SIG-M5 treated with dmso at 0.1 percent for 504 hours (cell line): ENCODE measurements around the gene KCNIP4.

ENCODE experiments used
- DNase-seq: peaks from one replicate; lab custom pipeline; 2025; ENCODE audit not compliant: unreplicated experiment; lab: John Stamatoyannopoulos, UW

The KCNIP4 gene

GRCh38 chr4:21901831-21902230 lies 46.7 kb downstream of the KCNIP4 start:
- DNase-seq, result no peak

DNA sequence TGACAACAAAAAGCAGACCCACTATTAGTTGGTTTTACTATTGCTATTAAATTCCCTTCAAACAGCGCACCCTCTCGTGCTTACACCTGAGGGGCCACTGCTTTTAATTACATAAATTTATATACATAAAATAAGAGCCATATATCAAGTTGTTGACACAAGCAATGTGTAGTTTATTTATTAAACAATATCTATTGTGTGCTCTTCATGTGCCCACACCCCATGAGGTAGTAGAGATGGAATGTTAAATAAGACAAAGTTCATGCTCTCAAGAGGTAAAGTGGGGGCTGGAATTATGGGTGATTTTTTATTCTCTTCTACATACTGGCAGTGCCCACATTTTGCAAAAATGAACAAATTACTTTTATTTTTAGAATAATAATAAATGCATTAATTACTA lies 47.3 kb downstream of the KCNIP4 start:
- no peak for DNase-seq

DNA sequence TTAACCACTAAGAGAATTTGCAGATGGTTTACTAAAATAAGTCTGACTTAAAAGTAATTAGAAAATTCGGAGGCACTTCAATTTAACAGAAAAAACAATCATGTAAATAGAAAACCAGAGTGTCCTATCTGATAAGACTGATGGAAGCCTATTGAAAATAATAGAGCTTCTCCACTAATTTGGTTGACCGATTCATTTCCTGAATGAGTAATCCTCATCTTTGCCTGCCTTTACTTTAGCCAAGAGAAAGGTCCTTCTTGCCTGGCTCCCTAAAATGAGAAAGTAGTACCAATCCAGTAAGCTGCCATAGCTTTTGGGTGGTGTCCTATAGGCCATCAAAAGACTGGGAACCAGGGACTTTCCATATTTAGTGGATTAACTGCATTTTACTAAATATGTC lies 48.4 kb downstream of the KCNIP4 start:
- DNase-seq, result no peak

DNA sequence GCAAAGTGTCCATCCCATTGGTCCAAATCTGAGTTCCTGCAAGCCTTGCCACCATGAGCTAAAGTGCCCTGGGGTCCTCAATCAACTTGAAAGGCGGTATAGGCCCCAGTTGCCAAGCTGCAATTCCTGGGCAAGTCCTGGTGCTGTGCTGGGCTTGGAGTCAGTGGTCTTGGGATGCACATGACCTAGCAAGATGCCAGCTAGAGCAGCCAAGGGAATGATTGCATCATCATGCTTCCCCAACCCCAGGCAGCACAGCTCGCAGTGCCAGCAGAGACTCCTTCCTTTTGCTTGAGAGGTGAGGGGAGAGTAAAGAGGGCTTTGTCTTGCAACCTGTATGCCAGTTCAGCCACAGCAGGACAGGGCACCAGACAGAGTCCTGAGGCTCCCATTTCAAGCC lies 50.5 kb downstream of the KCNIP4 start:
- DNase-seq, result no peak

GRCh38 chr4:21896767-21897166 lies 51.8 kb downstream of the KCNIP4 start:
- no peak for DNase-seq

DNA sequence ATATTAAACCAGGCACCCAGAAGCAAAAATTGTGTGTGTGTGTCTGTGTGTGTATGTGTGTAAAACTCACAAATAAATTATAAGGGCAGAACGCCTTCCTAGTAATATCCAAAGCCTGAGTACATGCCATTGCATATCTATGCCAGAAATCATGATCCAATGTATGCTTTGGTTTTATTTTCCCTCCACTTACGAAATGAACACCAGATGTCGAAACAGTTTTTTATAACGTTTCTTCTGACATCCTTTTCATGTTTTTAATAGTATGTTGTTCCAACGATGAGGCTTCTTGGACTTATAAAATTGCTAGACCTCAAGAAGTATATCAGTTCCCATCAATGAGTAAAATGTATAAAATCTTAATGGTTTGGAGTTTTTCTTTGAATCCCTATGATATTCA lies 55.4 kb downstream of the KCNIP4 start:
- DNase-seq, result no peak

DNA sequence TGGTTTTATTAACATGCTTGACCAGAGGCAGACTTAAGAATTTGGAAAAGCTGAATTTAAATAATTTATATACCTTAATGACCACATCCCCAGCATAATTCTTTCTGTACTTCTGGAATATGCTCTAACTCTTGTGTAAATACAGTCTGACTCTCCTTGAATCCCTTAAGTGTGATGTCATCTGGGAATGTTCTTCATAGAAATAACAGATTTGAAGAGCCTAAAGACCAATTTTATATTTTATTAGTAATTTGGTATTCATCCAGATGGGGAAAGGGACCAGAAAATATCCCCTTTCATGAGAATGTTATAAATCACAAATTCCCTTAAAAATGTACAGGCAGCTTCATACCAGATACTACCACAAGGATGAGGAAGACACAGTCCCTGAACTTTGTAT lies 58.3 kb downstream of the KCNIP4 start:
- no peak for DNase-seq

DNA sequence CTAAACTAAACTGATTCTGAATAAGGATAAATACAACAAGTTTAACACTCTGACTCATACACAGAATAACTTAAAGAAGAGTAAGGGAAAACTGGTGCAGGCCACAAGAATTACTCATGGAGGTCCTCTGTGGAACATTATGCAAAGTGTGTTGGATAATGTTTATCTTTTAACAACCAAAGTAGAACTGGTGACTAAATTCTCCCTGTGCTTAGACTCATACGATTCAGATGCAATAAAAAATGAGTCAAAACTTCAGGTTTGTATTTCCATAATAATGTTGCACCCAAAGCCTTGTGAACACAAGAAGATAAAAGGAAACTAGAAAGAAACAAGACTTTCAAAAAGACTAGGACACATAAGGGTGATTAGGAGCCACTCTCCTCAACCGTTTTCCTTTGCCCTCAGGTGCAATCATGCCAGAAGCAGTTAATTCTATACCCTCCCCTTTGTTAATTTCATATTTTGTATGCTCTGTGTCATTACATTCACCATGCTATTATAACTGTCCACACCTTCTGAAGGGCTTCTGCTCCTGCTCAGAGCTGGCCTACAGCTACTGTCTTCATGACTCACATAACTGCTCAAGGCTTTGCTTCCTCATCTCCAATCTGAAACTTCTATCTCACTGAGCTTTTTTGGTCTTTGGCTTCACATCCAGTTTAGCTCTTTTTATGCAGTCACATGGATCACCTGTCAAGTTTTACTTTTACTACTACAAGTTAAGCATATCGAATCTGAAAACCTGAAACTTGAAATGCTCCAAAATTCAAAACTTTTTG lies 60.2 kb downstream of the KCNIP4 start:
- DNase-seq, result no peak

GRCh38 chr4:21887481-21887880 lies 61.1 kb downstream of the KCNIP4 start:
- no peak for DNase-seq

DNA sequence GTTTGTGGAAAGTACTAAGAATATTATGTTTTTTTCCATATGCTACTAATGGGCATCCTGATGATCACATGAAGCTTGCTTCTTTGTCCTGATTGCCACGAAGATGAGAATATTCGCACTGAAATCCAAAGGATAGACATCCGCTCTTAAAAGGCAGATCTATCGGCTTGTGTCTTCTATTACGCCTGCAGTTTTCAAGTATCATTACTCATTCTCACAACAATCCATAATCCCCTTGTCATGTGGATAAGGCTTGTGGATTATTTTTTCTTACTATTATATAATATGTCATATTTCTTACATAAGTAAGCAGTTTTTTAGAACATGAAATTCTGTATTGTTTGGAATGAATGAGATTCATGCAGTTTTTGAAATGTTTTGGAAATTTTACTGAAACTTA lies 62.8 kb downstream of the KCNIP4 start:
- DNase-seq, result no peak

DNA sequence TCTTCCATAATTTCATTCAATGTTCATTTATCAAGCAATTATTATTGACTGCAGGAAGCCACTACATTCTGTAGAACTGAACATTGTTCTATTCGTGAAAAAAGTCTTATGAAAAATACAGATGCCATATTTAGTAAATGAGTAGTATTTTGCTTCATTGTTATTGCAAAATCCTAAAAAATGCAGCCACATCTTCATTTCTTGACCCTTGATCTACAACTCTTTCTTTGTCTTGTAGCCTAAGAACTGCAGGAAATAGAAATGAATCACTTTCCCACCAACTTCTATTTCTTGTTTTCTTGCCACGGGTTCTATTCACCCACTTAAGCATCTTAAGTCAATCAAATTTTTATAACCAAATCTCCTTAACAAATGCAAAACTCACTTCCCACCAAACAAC lies 63.3 kb downstream of the KCNIP4 start:
- DNase-seq, result no peak

DNA sequence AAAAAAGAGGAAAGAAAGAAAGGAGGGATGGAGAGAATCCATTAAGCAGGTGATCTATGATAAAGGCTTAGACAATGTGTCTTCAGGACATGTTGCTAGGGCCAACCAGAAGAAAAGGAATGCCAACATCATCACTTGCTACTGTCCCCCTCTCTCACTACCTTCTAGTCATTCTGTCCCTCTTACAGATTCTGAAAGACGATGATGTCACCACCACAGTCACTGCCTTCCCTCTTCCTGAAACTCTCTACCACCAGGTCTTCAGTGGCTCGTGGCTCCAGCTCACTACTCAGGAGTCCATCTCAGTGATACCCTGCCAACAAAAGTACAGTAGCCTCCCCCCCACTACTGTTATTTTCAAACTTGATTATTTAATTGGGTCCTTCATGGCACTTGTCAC lies 64.0 kb downstream of the KCNIP4 start:
- DNase-seq, result no peak

- no peak for DNase-seq
Measured at GRCh38 chr4:21882051-21882839, 66.3 kb downstream of the KCNIP4 start.

DNA sequence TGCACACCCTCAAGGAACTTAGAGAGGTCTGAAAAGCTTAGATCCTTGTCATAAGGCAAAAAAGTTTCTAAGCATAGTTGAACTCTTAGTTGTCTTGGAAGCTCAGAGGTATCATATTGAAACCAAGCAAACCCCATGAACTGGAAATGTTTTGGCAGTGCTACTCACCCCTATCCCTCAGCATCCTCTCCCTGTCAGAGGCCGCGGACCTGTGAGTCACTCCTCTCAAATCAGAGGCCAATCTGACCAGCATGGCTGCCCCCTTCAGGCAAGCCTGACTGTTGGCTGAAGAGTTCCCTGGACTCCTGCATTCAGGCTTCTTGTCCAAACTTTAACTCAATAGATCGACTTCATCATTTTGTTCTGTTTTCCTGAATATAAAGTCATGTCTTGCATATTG lies 69.4 kb downstream of the KCNIP4 start:
- DNase-seq, result no peak

GRCh38 chr4:21876711-21877110 lies 71.9 kb downstream of the KCNIP4 start:
- DNase-seq, result no peak

- DNase-seq, result no peak
Measured at GRCh38 chr4:21873145-21873544, 75.4 kb downstream of the KCNIP4 start.

GRCh38 chr4:21872101-21872500 lies 76.5 kb downstream of the KCNIP4 start:
- DNase-seq, result no peak

GRCh38 chr4:21869978-21870745 lies 78.4 kb downstream of the KCNIP4 start:
- no peak for DNase-seq

GRCh38 chr4:21864686-21865085 lies 83.9 kb downstream of the KCNIP4 start:
- no peak for DNase-seq

DNA sequence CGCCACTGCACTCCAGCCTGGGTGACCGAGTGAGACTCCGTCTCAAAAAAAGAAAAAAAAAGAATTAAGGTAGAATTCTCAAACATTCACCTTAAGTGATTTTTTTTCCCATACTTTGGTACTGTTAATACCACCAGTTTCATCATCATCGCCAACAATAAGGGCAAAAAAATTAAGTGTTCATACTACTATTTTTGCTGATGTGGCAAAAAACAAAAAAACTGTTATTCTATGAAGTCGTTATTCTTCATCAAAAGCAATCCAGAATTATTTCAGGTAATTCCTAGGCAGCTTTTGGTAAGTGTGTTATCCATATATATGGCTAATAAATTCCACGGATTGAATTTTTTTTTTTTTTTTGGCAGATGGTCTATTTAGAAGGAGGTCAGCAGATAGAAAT lies 85.7 kb downstream of the KCNIP4 start:
- DNase-seq, result no peak

DNA sequence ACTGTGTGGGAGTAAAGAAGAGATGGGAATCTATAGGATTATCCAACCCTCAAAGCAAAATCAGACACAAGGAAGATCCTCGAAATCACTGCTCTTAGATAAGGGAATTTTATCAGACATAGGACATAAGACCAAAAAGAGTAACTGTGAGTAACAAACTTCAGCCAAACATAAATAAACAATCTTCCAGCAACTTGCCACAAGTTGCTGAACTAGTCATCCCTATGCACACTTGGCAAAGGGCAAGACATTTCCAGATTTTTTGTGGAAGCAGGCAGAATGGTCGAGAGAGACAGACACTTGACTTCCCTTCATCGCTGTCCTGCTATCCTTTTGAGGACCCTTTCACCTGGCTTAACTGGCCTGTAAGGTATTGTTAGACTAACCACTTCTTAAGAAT lies 89.6 kb downstream of the KCNIP4 start:
- no peak for DNase-seq

DNA sequence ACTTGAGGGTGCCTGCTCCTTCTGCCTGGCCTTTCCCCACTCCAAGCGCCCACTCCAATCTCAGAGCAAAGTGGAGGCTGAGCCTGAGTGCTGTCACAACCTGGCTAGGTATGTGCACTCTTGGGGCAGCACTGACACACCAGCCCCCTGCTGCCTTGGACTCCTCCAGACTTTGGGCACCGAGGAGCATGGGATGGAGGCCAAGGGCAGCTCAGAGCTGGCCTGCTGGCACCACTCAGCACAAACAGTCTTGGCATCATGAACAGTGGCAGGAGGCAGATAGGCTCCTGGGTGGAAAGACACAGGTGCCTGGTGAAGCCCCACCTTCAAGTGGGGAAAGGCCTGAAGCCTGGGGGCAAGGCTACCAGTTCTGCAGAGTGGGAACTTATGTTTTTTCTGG lies 91.8 kb downstream of the KCNIP4 start:
- no peak for DNase-seq
